K562 (cell line): ENCODE data around the gene C2orf76. TPM values are rescaled to one million over a fixed set of nuclear protein-coding genes. Genes with fewer than 3 reads are reported as not detected.

Experiments used
- FOSL1 ChIP-seq: fragments of 200-800 bp; sonication (Bioruptor generic); conservative IDR thresholded peaks from 2 replicates; pipeline ENCODE4 v1.6.1; 2016; ENCODE audit warnings: missing genetic modification characterization, missing compliant biosample characterization
- FOXA3 ChIP-seq, 2 experiments: fragments of 450-650 bp in 1 of 2; sonication (generic) in 1 of 2; formaldehyde crosslinking; IDR thresholded peaks in 1 of 2; conservative IDR thresholded peaks in 1 of 2; 2 replicates each; pipeline versions ENCODE4 v1.4.0 to v1.8.0; 2020 to 2022; ENCODE audit warnings: mild to moderate bottlenecking in 2 of 2, missing genetic modification reagents in 1 of 2
- FOXJ2 ChIP-seq: fragments of 200-800 bp; sonication (Bioruptor generic); IDR thresholded peaks from 2 replicates; pipeline ENCODE4 v1.6.1; 2016; ENCODE audit warnings: missing genetic modification characterization, missing compliant biosample characterization
- IRF2 ChIP-seq: sonication (generic); formaldehyde crosslinking; IDR thresholded peaks from 2 replicates; pipeline ENCODE4 v1.8.1; 2022; ENCODE audit warnings: mild to moderate bottlenecking, missing genetic modification reagents
- LEF1 ChIP-seq: fragments of 450-650 bp; IDR thresholded peaks from 2 replicates; pipeline ENCODE4 v1.6.1; 2016; ENCODE audit warnings: mild to moderate bottlenecking
- MCM2 ChIP-seq: fragments of 450-650 bp; IDR thresholded peaks from 2 replicates; pipeline ENCODE4 v1.6.1; 2017; ENCODE audit warnings: low read depth, mild to moderate bottlenecking
- NFATC3 ChIP-seq: fragments of 450-650 bp; IDR thresholded peaks from 2 replicates; pipeline ENCODE4 v1.6.1; 2017; ENCODE audit warnings: mild to moderate bottlenecking
- NRF1 ChIP-seq, 2 experiments: fragments of 450-650 bp; IDR thresholded peaks in 1 of 2; conservative IDR thresholded peaks in 1 of 2; 2 replicates each; pipeline ENCODE4 v1.6.1; 2014; ENCODE audit warnings: mild to moderate bottlenecking in 2 of 2
- PTBP1 ChIP-seq: fragments of 200-400 bp; formaldehyde crosslinking; IDR thresholded peaks from 2 replicates; pipeline ENCODE4 v1.6.1; 2017; ENCODE audit warnings: low read depth, low read length
- RBM15 ChIP-seq: fragments of 200-400 bp; formaldehyde crosslinking; IDR thresholded peaks from 2 replicates; pipeline ENCODE4 v1.6.1; 2018; ENCODE audit warnings: mild to moderate bottlenecking, low read length, moderate library complexity; ENCODE audit not compliant: insufficient read depth
- SAFB2 ChIP-seq: fragments of 200-400 bp; formaldehyde crosslinking; IDR thresholded peaks from 2 replicates; pipeline ENCODE4 v1.6.1; 2018; ENCODE audit warnings: borderline replicate concordance, low read length, low read depth, moderate library complexity; ENCODE audit not compliant: severe bottlenecking
- ZBTB40 ChIP-seq, 2 experiments: fragments of 450-650 bp in 1 of 2; sonication (generic) in 1 of 2; formaldehyde crosslinking in 1 of 2; IDR thresholded peaks; 2 replicates each; pipeline versions ENCODE4 v1.7.1 to v1.9.0; 2016 to 2022; ENCODE audit warnings: inconsistent platforms in 1 of 2, mild to moderate bottlenecking in 1 of 2, missing genetic modification reagents in 1 of 2
- ZNF449 ChIP-seq: fragments of 250-450 bp; sonication (Bioruptor Pico); IDR thresholded peaks from 2 replicates; pipeline ENCODE4 v1.8.0; 2022; ENCODE audit warnings: moderate library complexity, mild to moderate bottlenecking, inconsistent platforms
- ZNF644 ChIP-seq: fragments of 200-800 bp; sonication (Bioruptor generic); IDR thresholded peaks from 2 replicates; pipeline ENCODE4 v1.6.1; 2016; ENCODE audit warnings: low read depth, missing genetic modification characterization, missing compliant biosample characterization
- ZNF764 ChIP-seq: fragments of 250-450 bp; sonication (Bioruptor Pico); IDR thresholded peaks from 2 replicates; pipeline ENCODE4 v1.4.0; 2020; ENCODE audit warnings: low read depth, mild to moderate bottlenecking, moderate library complexity
- polyA plus RNA-seq, 8 experiments: library from polyadenylated mRNA; depleted of rRNA in 4 of 8; stranded (reverse) in 5 of 8; unstranded in 3 of 8; fragments of >200 nt; fragmentation: Nextera tagmentation in 2 of 8; fragmentation: Illumina TruSeq in 1 of 8; extraction: Ambion mirVana in 2 of 8; extraction: Trizol in 1 of 8; gene quantifications; 2 replicates each; pipeline versions ENCODE4 v1.2.1 to v1.2.3, GENCODE V29; 2011 to 2014; ENCODE audit warnings: inconsistent platforms in 1 of 8, missing spikeins in 1 of 8
- total RNA-seq, 7 experiments: library from RNA; depleted of rRNA in 6 of 7; stranded (reverse); fragments of >200 nt in 6 of 7; fragmentation: Illumina TruSeq in 2 of 7; extraction: Trizol in 2 of 7; gene quantifications; 2 replicates each; pipeline versions ENCODE4 v1.2.1 to v1.2.3, GENCODE V29; 2011 to 2021; ENCODE audit warnings: low replicate concordance in 1 of 7

Gene C2orf76
- total and polyA plus RNA-seq, 9 of the 15 experiments (the other 6 are each of a cell fraction or from before 2014, with no cell fraction given): 4.8 to 26.2 (median 14.5) TPM

- TF ChIP-seq ZNF764 (CRISPR knock-in tag) (no peak), NRF1 (conservative IDR thresholded peaks at IDR 0.05 in 1 of 2, IDR thresholded peaks at IDR 0.05 in 1 of 2) (no peak), IRF2 (CRISPR knock-in tag) (no peak), FOSL1 (tag) (peak; percentile 61), FOXJ2 (tag) (peak; percentile 41; the same call in 1 of the 2 replicates), LEF1 (no peak), ZNF449 (CRISPR knock-in tag) (0 out of 2 replicates have a peak, but pooled peaks have one; percentile 61), RBM15 (no peak), ZNF644 (no peak), ZBTB40 (IDR thresholded peaks at IDR 0.05) (no peak), ZBTB40 (CRISPR knock-in tag; IDR thresholded peaks at IDR 0.05) (no peak), FOXA3 (CRISPR knock-in tag; conservative IDR thresholded peaks at IDR 0.05 in 1 of 2, IDR thresholded peaks at IDR 0.05 in 1 of 2) (no peak), PTBP1 (no peak), NFATC3 (no peak), SAFB2 (no peak), MCM2 (no peak)
Observed at GRCh38 chr2:119389615-119390306, 23.1 kb upstream of the C2orf76 start (continued).
